Mesenchymal stem cell (in vitro differentiated cells and primary cell): ENCODE measurements around the gene SREBF1.

ENCODE experiments used
- DNase-seq: peaks from one replicate; pipeline ENCODE4 v3.0.0-alpha.2; 2013
- H2AFZ ChIP-seq: one replicate; pipeline ENCODE4 v1.6.1; 2013; ENCODE audit warnings: low read depth, mild to moderate bottlenecking, control low read depth, inconsistent platforms, low read length, moderate library complexity
- H2AK5ac ChIP-seq: 2 replicates; pipeline ENCODE4 v1.6.1; 2013; ENCODE audit warnings: low read length, moderate library complexity, mild to moderate bottlenecking, inconsistent platforms; ENCODE audit not compliant: severe bottlenecking
- H2BK120ac ChIP-seq: one replicate; pipeline ENCODE4 v1.6.1; 2013; ENCODE audit warnings: low read depth, mild to moderate bottlenecking, inconsistent platforms, low read length, moderate library complexity
- H2BK12ac ChIP-seq, 2 experiments: one replicate each; pipeline ENCODE4 v1.6.1; 2013; ENCODE audit warnings: inconsistent platforms in 2 of 2, low read length in 2 of 2, mild to moderate bottlenecking in 2 of 2, moderate library complexity in 2 of 2, control low read depth in 1 of 2
- H2BK15ac ChIP-seq: one replicate; pipeline ENCODE4 v1.6.1; 2013; ENCODE audit warnings: mild to moderate bottlenecking, low read depth, inconsistent platforms; ENCODE audit not compliant: poor library complexity, severe bottlenecking
- H2BK5ac ChIP-seq: 2 replicates; pipeline ENCODE4 v1.6.1; 2013; ENCODE audit warnings: low read depth, mild to moderate bottlenecking, low read length, control low read depth, inconsistent platforms; ENCODE audit not compliant: poor library complexity, severe bottlenecking
- H3K14ac ChIP-seq, 2 experiments: one replicate each; pipeline ENCODE4 v1.6.1; 2013; ENCODE audit warnings: inconsistent platforms in 2 of 2, low read length in 2 of 2, control low read depth in 1 of 2, mild to moderate bottlenecking in 1 of 2, moderate library complexity in 1 of 2
- H3K18ac ChIP-seq, 2 experiments: one replicate each; pipeline ENCODE4 v1.6.1; 2013; ENCODE audit warnings: inconsistent platforms in 2 of 2, low read length in 2 of 2, control low read depth in 1 of 2, low read depth in 1 of 2, mild to moderate bottlenecking in 1 of 2
- H3K23ac ChIP-seq, 2 experiments: one replicate each; pipeline ENCODE4 v1.6.1; 2013; ENCODE audit warnings: inconsistent platforms in 2 of 2, low read length in 2 of 2, mild to moderate bottlenecking in 2 of 2, moderate library complexity in 2 of 2, control low read depth in 1 of 2
- H3K27ac ChIP-seq: 2 replicates; pipeline ENCODE4 v1.5.1; 2013; ENCODE audit warnings: mild to moderate bottlenecking, moderate library complexity, low read length, control low read depth, inconsistent platforms; ENCODE audit not compliant: poor library complexity, severe bottlenecking
- H3K27me3 ChIP-seq, 2 experiments: 2 replicates each; pipeline versions ENCODE4 v1.6.1 to v1.7.0; 2013; ENCODE audit warnings: low read length in 2 of 2, mild to moderate bottlenecking in 2 of 2, moderate library complexity in 2 of 2, control low read depth in 1 of 2, inconsistent platforms in 1 of 2; ENCODE audit not compliant: control insufficient read depth in 1 of 2, insufficient read depth in 1 of 2
- H3K36me3 ChIP-seq, 2 experiments: 2 replicates each; pipeline versions ENCODE4 v1.6.1 to v1.7.0; 2013; ENCODE audit warnings: low read length in 2 of 2, control low read depth in 1 of 2, inconsistent platforms in 1 of 2, low read depth in 1 of 2, mild to moderate bottlenecking in 1 of 2; ENCODE audit not compliant: insufficient read depth in 2 of 2, control insufficient read depth in 1 of 2
- H3K4ac ChIP-seq, 2 experiments: one replicate each; pipeline ENCODE4 v1.6.1; 2013; ENCODE audit warnings: inconsistent platforms in 2 of 2, low read length in 2 of 2, mild to moderate bottlenecking in 2 of 2, moderate library complexity in 2 of 2, control low read depth in 1 of 2, low read depth in 1 of 2
- H3K4me1 ChIP-seq: 2 replicates; pipeline ENCODE4 v1.6.1; 2013; ENCODE audit warnings: low read depth, low read length, control low read depth; ENCODE audit not compliant: control insufficient read depth, insufficient read depth
- H3K4me2 ChIP-seq: 2 replicates; pipeline ENCODE4 v1.6.1; 2013; ENCODE audit warnings: low read length, mild to moderate bottlenecking, inconsistent platforms; ENCODE audit not compliant: poor library complexity, severe bottlenecking
- H3K4me3 ChIP-seq, 2 experiments: 2 replicates each; pipeline versions ENCODE4 v1.5.1 to v1.7.0; 2013; ENCODE audit warnings: low read length in 2 of 2, mild to moderate bottlenecking in 2 of 2, control low read depth in 1 of 2, low read depth in 1 of 2; ENCODE audit not compliant: insufficient read depth in 1 of 2
- H3K79me1 ChIP-seq: replicated peaks from 2 replicates; pipeline ENCODE4 v1.6.1; 2013; ENCODE audit warnings: mild to moderate bottlenecking, control low read depth, low read length, inconsistent platforms; ENCODE audit not compliant: poor library complexity, severe bottlenecking
- H3K9ac ChIP-seq: 2 replicates; pipeline ENCODE4 v1.7.0; 2013; ENCODE audit warnings: mild to moderate bottlenecking, low read length, moderate library complexity
- H3K9me3 ChIP-seq: 2 replicates; pipeline ENCODE4 v1.7.0; 2013; ENCODE audit warnings: mild to moderate bottlenecking, low read length; ENCODE audit not compliant: control insufficient read depth
- H4K8ac ChIP-seq: one replicate; pipeline ENCODE4 v1.6.1; 2013; ENCODE audit warnings: inconsistent platforms, mild to moderate bottlenecking, low read length, moderate library complexity
- H4K91ac ChIP-seq: one replicate; pipeline ENCODE4 v1.6.1; 2013; ENCODE audit warnings: mild to moderate bottlenecking, low read length, inconsistent platforms
- WGBS: methylation state at CpG from one replicate; pipeline ENCODE4 v1.1.7; 2013; ENCODE audit warnings: mixed read lengths; 5-methylcytosine and 5-hydroxymethylcytosine counted together

SREBF1 gene

DNA sequence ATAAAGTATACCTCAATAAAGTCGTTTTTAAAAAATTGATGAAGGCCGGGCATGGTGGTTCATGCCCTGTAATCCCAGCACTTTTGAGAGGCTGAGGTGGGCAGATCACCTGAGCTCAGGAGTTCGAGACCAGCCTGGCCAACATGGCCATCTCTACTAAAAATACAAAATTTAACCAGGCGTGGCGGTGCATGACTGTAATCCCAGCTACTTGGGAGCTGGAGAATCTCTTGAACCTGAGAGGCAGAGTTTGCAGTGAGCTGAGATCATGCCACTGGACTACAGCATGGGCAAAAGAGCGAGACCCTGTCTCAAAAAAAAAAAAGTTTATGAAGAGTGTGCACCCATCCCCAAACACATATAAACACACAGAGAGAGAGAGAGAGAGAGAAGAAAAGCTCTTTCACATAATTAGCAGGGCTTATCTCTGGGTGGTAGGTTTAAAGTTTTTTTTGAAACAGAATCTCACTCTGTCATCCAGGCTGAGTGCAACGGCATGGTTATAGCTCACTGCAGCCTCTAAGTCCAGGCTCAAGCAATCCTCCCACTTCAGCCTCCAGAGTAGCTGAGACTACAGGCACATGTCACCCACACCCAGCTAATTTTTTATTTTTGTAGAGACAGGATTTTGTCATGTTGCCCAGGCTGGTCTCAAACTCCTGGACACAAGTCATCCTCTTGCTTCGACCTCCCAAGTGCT lies 3.0 kb downstream of the SREBF1 start:
- H2BK12ac ChIP-seq: no peak overlapping the region
- no peak overlapping the region for H2AFZ ChIP-seq
- H2BK15ac ChIP-seq: no peak overlapping the region
- no peak overlapping the region for H3K27ac ChIP-seq
- H3K4me1 ChIP-seq: peaks cover 35% of the 10 kb centered on the region
- no peak overlapping the region for H4K91ac ChIP-seq
- H3K14ac ChIP-seq: no peak overlapping the region
- no peak overlapping the region for H3K4me2 ChIP-seq
- H3K18ac ChIP-seq: no peak overlapping the region
- no peak overlapping the region for H2BK120ac ChIP-seq
- H3K4me3 ChIP-seq: no peak overlapping the region
- no peak overlapping the region for H3K4ac ChIP-seq
- WGBS: 85% methylated on average over 7 of the region's 8 CpGs
- no peak overlapping the region for H4K8ac ChIP-seq
- H3K36me3 ChIP-seq: peaks cover 16% of the 10 kb centered on the region in 2 experiments
- H3K9me3 ChIP-seq: no peaks in the 10 kb centered on the region
- no peak overlapping the region for H2AK5ac ChIP-seq
- no peaks in the 10 kb centered on the region for H3K27me3 ChIP-seq
- H3K23ac ChIP-seq: no peak overlapping the region
- no peak for DNase-seq
- peak overlapping the region; percentile 29 for H3K9ac ChIP-seq
- peaks cover 33% of the 10 kb centered on the region for H3K79me1 ChIP-seq
- no peak overlapping the region for H2BK5ac ChIP-seq

DNA sequence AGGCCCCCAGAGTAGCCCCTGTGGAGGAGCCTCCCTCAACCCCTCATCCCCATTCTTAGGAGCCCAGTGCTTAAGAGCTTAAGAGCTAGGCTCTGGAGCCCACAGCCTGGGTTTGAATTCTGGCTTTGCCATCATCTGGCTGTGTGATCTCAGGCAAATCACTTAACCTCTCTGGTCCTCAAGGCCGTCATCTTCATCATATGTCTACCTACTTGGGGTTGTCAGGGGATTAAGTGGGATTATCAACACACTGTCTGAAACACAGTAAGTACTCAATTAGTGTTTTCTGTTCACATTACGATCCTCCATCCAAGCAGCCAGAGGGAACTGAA lies 4.8 kb downstream of the SREBF1 start:
- no peak overlapping the region for H2AFZ ChIP-seq
- H4K8ac ChIP-seq: peak overlapping the region; percentile 24
- no peak overlapping the region for H4K91ac ChIP-seq
- peak overlapping the region in 1 of 2 experiments; percentile 86 for H3K14ac ChIP-seq
- H3K27me3 ChIP-seq: no peaks in the 10 kb centered on the region
- H2BK120ac ChIP-seq: no peak overlapping the region
- H3K27ac ChIP-seq: no peak overlapping the region
- no peak overlapping the region for H3K18ac ChIP-seq
- no peak overlapping the region for H2BK12ac ChIP-seq
- H2BK5ac ChIP-seq: no peak overlapping the region
- no peak overlapping the region for H3K4me2 ChIP-seq
- H3K79me1 ChIP-seq: peaks cover 45% of the 10 kb centered on the region
- no peak overlapping the region for H2BK15ac ChIP-seq
- H3K4ac ChIP-seq: no peak overlapping the region
- H3K9ac ChIP-seq: no peak overlapping the region
- peaks cover 28% of the 10 kb centered on the region for H3K4me1 ChIP-seq
- H3K4me3 ChIP-seq: no peak overlapping the region
- no peak overlapping the region for H2AK5ac ChIP-seq
- H3K36me3 ChIP-seq: peaks cover 20 to 29% of the 10 kb centered on the region in 2 experiments
- H3K23ac ChIP-seq: no peak overlapping the region
- H3K9me3 ChIP-seq: no peaks in the 10 kb centered on the region
- 96% methylated on average over 2 of the region's 2 CpGs for WGBS
- DNase-seq: no peak

DNA sequence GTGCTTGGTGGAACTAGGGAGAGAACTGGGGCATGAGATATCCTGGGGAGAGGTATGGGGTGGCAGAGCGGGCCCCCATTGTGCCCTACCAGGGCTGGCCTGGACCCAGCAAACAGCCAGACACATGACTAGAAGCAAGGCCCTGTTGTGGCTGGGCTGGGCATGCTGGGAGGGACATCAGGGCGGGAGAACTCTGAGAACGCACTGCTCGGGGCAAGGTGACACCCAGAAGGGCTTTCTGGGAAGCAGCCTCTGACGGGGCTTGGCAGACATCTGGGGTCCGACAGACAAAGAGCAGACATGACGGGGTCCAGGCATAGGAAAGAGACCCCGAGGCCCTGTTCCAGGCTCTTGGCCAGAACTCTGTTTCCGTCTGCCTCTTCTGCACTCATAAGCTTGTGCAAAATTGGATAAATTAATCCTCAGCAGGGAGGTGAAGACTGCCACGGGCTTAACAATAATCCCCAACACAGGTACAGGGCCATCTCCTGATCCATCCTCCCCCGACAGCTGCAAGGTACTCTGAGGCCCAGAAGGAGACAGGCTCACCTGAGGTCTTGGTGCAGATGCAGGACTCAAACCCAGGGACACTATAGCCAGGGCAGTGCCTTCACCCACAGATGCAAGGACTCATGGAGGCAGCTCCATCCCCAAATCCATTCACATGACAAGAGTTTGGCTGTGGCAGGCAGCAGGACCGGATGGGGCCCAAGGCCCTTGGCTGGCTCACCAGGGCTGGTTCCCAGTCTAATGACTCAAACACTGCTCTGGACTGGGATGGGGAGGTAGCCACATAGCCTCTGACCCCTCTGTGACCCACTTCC lies 5.4 kb downstream of the SREBF1 start:
- no peak overlapping the region for H3K4me2 ChIP-seq
- WGBS: 88% methylated on average over 12 of the region's 12 CpGs
- no peaks in the 10 kb centered on the region for H3K9me3 ChIP-seq
- H2BK12ac ChIP-seq: peak overlapping the region in 1 of 2 experiments; percentile 12
- H2BK120ac ChIP-seq: no peak overlapping the region
- no peak overlapping the region for H2BK15ac ChIP-seq
- peak overlapping the region; percentile 24 for H4K8ac ChIP-seq
- H3K36me3 ChIP-seq: peaks cover 25 to 32% of the 10 kb centered on the region in 2 experiments
- peaks cover 50% of the 10 kb centered on the region for H3K79me1 ChIP-seq
- no peak overlapping the region for H2AFZ ChIP-seq
- H3K14ac ChIP-seq: peak overlapping the region in 1 of 2 experiments; percentile 86
- no peak overlapping the region for H3K23ac ChIP-seq
- H3K4me1 ChIP-seq: peaks cover 28% of the 10 kb centered on the region
- H3K4me3 ChIP-seq: no peak overlapping the region
- H3K4ac ChIP-seq: no peak overlapping the region
- no peak overlapping the region for H3K27ac ChIP-seq
- peak overlapping the region; percentile 27 for H3K9ac ChIP-seq
- H2AK5ac ChIP-seq: no peak overlapping the region
- peak overlapping the region; percentile 18 for H4K91ac ChIP-seq
- H3K18ac ChIP-seq: peak overlapping the region in 1 of 2 experiments; percentile 59
- H3K27me3 ChIP-seq: no peaks in the 10 kb centered on the region
- H2BK5ac ChIP-seq: no peak overlapping the region
- DNase-seq: no peak

DNA sequence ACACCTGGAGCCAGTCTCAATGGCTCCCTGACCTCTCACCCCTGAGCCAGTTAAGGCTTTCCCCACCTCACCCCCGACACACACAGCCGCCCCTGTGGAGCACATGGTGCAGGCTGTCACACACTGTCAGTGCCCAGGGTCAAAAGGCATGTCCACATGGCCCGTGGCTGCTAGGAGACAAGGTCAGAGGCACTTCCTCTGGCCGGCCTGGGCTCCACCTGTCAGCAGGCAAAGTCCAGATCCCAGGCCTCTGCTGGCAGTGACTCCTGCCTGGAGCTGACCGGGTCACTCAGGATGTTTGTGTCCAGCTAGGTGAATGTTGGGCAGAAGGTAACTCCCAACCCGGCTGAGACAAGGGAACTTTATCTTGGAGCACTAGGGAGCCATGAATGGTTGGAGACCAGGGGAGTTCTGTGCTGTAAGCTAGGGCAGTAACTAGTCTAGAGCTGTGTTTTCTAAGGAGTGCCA lies 6.0 kb downstream of the SREBF1 start:
- no peak overlapping the region for H3K14ac ChIP-seq
- DNase-seq: no peak

More for the DNA sequence above, 6.0 kb downstream of the SREBF1 start:
- Histone ChIP-seq H3K9ac (no peak overlapping the region), H3K9me3 (no peaks in the 10 kb centered on the region), H3K4me2 (no peak overlapping the region), H3K23ac (peak overlapping the region in 1 of 2 experiments; percentile 54), H3K4ac (no peak overlapping the region), H4K8ac (no peak overlapping the region), H3K27ac (no peak overlapping the region), H3K27me3 (no peaks in the 10 kb centered on the region), H2BK15ac (no peak overlapping the region), H4K91ac (peak overlapping the region; percentile 18), H3K4me3 (no peak overlapping the region), H3K4me1 (peaks cover 27% of the 10 kb centered on the region), H3K36me3 (peaks cover 25 to 32% of the 10 kb centered on the region in 2 experiments), H2AFZ (no peak overlapping the region), H2BK12ac (no peak overlapping the region), H3K18ac (peak overlapping the region in 1 of 2 experiments; percentile 79), H2BK120ac (no peak overlapping the region), H2BK5ac (no peak overlapping the region), H2AK5ac (no peak overlapping the region), H3K79me1 (peaks cover 50% of the 10 kb centered on the region)
- 55% methylated on average over 6 of the region's 6 CpGs for WGBS
